HUES48 (cell line): ENCODE measurements around the gene NDNF.

Source experiments
- H3K27ac ChIP-seq: one replicate; pipeline ENCODE4 v1.7.0; 2013; ENCODE audit warnings: low read depth, low read length, inconsistent platforms
- H3K27me3 ChIP-seq: 2 replicates; pipeline ENCODE4 v1.6.1; 2013; ENCODE audit warnings: mild to moderate bottlenecking, low read length; ENCODE audit not compliant: control insufficient read depth, insufficient read depth
- H3K36me3 ChIP-seq: 2 replicates; pipeline ENCODE4 v1.6.1; 2013; ENCODE audit warnings: low read length; ENCODE audit not compliant: control insufficient read depth, insufficient read depth
- H3K4me1 ChIP-seq: 2 replicates; pipeline ENCODE4 v1.6.1; 2013; ENCODE audit warnings: mild to moderate bottlenecking, low read length; ENCODE audit not compliant: control insufficient read depth, insufficient read depth
- H3K4me3 ChIP-seq: 2 replicates; pipeline ENCODE4 v1.5.1; 2013; ENCODE audit warnings: mild to moderate bottlenecking, low read depth, low read length
- H3K9ac ChIP-seq: 2 replicates; pipeline ENCODE4 v1.6.1; 2013; ENCODE audit warnings: mild to moderate bottlenecking, low read depth, low read length, moderate library complexity
- H3K9me3 ChIP-seq: 2 replicates; pipeline ENCODE4 v1.6.1; 2013; ENCODE audit warnings: low read length; ENCODE audit not compliant: control insufficient read depth, insufficient read depth

Gene NDNF

DNA sequence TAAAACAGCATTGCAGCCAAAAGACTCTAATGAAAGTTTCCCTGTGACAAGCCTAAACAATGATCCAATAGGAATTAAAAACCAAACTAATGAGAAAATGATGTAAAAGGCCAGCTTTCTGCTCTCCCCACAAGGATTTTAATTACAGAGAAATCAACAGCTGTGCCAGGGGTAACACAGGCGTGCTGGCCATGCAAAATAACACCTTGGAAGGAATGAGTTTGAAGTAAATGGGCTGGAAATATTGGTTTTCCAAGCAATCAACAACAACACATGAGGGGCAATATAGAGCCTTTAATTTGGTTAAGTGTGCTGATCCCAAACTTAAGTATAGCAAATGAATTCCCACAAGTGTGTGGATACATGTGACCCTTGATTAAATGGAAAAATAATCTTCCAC is 56.9 kb downstream of the NDNF start:
- no peak overlapping the region for H3K27ac ChIP-seq

DNA sequence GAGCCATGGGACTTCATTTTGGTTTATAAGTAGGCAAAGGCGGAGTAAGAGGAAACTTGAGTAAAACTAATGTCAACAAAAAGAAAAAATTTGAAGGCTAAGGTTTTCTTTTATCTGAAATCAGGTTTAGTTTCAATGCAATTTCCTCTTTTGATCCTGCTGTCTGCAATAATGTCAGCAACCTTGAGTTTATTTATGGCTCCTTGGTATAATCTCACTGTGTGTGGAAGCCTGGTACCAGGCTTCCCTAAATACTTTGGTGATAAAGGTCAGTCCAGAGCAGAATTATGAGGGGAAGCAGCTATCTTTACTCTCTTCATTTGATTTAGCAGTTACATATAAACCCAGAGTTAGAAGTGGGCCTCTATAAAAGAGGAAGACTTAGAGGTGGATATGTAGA is 57.8 kb downstream of the NDNF start:
- no peak overlapping the region for H3K4me3 ChIP-seq
- H3K27me3 ChIP-seq, result no peaks in the 10 kb centered on the region
- no peak overlapping the region for H3K27ac ChIP-seq
- H3K36me3 ChIP-seq, result no peaks in the 10 kb centered on the region
- H3K9me3 ChIP-seq, result no peaks in the 10 kb centered on the region
- H3K4me1 ChIP-seq, result peaks cover 37% of the 10 kb centered on the region
- no peak overlapping the region for H3K9ac ChIP-seq

More for the DNA sequence above, 56.9 kb downstream of the NDNF start:
- H3K36me3 ChIP-seq, result no peaks in the 10 kb centered on the region
- H3K9me3 ChIP-seq, result no peaks in the 10 kb centered on the region
- H3K4me1 ChIP-seq, result peaks cover 28% of the 10 kb centered on the region
- no peak overlapping the region for H3K9ac ChIP-seq
- H3K4me3 ChIP-seq, result no peak overlapping the region
- H3K27me3 ChIP-seq, result no peaks in the 10 kb centered on the region

DNA sequence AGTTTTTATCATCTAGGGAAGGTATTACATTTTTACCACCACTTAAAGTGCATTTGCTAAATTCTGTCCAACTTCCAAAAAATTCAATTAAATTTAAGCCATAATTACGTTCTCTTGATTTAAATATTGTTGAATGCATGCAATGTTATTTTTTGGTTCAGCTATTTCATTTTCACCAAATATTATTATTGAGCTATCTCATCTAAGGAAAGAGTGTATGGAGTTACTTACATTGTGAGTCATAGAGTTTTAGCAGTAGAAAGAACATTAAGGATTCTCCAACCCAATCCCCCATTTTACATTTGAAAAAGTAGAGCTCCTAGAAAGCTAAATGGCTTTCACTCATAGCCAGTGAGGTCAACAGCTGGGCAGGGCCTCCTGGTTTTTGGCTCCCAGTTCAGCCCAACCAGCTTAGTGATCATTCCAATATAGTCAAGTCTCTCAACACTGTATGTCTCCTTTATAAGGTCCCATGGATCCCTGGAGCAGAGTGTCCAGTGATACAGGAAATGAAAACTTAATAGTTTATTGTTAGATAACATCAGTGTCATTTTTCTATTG is 60.5 kb downstream of the NDNF start:
- no peak overlapping the region for H3K27ac ChIP-seq
- H3K27me3 ChIP-seq, result no peaks in the 10 kb centered on the region
- H3K36me3 ChIP-seq, result no peaks in the 10 kb centered on the region
- no peak overlapping the region for H3K9ac ChIP-seq
- no peaks in the 10 kb centered on the region for H3K9me3 ChIP-seq
- no peak overlapping the region for H3K4me3 ChIP-seq
- peaks cover 48% of the 10 kb centered on the region for H3K4me1 ChIP-seq

DNA sequence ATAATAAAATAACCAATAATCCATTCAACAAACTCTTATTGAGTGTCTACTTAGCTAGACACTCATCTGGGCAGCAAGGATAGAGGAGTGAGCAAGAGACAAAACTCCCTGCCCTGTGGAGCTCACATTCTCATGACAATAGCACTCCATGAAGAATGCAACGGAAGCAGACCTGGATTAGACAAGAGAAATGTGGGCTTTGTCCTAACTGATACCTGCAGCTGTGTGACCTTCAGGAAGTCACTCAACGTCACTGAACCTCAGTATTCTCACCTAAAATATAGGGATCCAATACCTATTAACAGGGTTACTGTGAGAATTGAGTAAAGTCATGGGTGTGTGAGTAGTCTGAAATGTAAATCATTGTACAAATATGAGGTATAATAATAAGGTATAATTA is 61.2 kb downstream of the NDNF start:
- H3K27me3 ChIP-seq, result no peaks in the 10 kb centered on the region
- no peaks in the 10 kb centered on the region for H3K9me3 ChIP-seq
- no peak overlapping the region for H3K9ac ChIP-seq
- H3K36me3 ChIP-seq, result no peaks in the 10 kb centered on the region
- H3K4me3 ChIP-seq, result no peak overlapping the region
- no peak overlapping the region for H3K27ac ChIP-seq
- peaks cover 48% of the 10 kb centered on the region for H3K4me1 ChIP-seq

DNA sequence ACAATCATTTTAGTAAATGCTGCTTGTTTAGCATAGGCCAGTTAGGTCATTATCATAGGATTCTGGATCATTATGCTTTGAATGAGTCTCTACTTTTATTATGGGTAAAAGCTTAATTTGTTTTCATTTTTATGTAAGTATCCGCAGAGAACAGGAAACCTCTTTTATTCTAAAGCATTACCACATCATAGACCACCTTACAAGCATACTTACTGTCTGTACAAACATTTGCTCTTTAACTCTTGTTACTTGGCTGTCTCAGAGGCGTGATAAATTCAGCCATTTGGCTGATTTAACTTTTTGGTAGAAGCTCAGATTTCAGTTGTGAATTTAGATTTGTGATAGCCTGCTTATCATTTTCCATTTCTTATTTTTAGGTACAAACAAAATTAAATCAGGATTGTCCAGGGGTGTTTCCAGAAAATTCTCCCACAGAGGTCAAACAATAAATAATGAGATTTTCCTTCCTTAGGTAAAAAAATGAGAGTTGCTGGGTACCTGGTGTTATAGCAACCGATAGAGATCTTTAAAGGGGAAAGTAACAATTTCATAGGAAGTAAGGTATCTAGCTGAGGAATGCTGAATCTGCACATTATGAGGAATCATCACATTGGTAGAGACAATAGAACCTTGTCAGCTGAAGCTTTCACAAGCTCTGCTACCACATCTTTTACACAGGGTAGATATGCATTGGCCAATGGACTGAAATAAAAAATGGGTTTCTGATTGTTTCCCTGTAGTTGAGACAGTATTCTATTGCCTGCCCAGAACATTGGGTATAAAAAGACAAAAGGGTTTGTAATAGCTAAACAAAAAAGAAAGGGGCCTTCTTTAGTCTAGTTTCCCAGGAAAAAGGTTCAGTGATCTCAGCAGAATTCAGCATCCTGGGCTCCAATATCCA is 62.5 kb downstream of the NDNF start:
- Histone ChIP-seq H3K36me3 (no peaks in the 10 kb centered on the region), H3K9ac (no peak overlapping the region), H3K4me3 (no peak overlapping the region; the same call in 1 of the 2 replicates), H3K4me1 (peaks cover 48% of the 10 kb centered on the region), H3K27me3 (no peaks in the 10 kb centered on the region), H3K9me3 (no peaks in the 10 kb centered on the region), H3K27ac (no peak overlapping the region)

DNA sequence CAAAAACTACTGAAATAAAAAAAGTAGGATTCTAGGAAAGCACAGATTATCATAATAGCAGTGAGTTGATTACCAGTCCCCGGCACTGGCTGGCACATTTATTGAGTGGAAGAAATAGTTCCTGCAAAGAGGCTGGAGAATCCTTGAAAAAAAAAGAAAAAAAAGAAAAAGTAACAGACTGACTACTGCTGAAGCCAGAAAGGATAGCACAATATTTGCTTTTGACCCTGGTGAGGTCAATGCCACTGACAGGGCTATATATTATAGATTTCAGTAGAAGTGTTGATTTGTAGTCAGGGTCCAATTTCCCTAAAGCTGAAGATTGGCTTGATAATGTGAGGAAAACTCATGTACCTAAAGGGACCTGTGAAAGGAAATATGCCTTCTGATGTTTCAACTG is 64.7 kb downstream of the NDNF start:
- H3K9me3 ChIP-seq, result no peaks in the 10 kb centered on the region
- no peak overlapping the region for H3K9ac ChIP-seq
- no peak overlapping the region for H3K4me3 ChIP-seq
- peaks cover 41% of the 10 kb centered on the region for H3K4me1 ChIP-seq
- H3K27ac ChIP-seq, result no peak overlapping the region
- H3K36me3 ChIP-seq, result no peaks in the 10 kb centered on the region
- H3K27me3 ChIP-seq, result no peaks in the 10 kb centered on the region

DNA sequence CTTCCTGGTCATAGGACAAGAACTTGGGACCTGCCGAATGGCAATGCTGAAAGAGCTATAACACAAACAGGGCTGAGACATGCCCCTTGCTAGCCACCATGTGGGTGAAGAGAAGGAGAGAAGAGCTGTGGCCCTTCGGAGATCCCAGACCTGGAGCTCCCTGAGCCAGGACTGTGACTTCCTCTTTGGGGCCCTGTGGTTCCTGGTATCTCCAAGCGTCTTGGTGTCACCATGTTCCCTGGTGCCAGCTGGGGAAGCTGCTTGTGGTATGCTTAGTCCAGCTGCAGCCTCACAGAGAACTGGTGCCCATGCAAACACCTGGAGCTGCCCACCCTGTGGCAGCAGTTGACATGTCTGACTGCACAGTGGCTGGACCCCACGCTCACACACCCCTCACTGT is 68.5 kb downstream of the NDNF start:
- no peak overlapping the region for H3K4me3 ChIP-seq
- no peaks in the 10 kb centered on the region for H3K27me3 ChIP-seq
- no peak overlapping the region for H3K9ac ChIP-seq
- 0 out of 2 replicates have a peak, but pooled peaks cover 3% of the 10 kb centered on the region for H3K9me3 ChIP-seq
- H3K27ac ChIP-seq, result no peak overlapping the region
- H3K36me3 ChIP-seq, result no peaks in the 10 kb centered on the region
- peaks cover 4% of the 10 kb centered on the region; the same call in 1 of the 2 replicates for H3K4me1 ChIP-seq

DNA sequence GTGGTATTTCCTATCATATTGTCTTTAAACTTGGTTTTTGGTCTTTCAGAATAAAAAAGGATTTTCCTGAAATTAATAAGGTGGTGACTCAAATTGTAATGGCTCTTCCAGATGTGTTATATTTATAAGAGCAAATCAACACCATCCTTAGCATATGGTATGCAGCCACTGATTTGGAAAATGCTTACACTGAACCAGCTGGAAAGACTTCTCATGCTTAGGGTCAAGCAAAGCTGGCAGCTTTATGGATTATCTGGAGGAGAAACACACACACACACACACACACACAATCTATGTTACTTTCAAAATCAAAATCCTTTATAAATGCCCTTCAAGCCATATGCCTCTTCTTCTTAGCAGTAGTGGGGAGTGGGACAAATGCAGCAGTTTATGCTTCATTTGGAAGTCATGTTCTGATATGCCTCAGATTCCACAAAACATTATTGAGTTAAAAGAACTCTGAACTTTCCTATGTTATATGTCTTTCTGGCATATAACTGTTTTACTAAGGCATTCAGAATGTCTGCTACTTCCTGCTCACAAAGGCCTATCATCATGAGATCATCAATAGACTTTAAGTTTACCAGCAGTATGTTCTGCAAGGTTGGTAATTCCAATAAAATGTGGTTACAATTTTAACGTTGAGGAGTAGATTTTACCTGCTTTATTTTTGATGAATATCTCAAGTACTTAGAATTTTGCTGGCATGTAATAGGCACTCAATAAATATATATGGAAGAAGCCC is 76.9 kb downstream of the NDNF start:
- H3K36me3 ChIP-seq, result no peaks in the 10 kb centered on the region
- no peak overlapping the region for H3K4me3 ChIP-seq
- H3K27ac ChIP-seq, result no peak overlapping the region
- H3K9ac ChIP-seq, result no peak overlapping the region
- H3K9me3 ChIP-seq, result no peaks in the 10 kb centered on the region
- H3K27me3 ChIP-seq, result no peaks in the 10 kb centered on the region
- peaks cover 6% of the 10 kb centered on the region; the same call in 1 of the 2 replicates for H3K4me1 ChIP-seq

DNA sequence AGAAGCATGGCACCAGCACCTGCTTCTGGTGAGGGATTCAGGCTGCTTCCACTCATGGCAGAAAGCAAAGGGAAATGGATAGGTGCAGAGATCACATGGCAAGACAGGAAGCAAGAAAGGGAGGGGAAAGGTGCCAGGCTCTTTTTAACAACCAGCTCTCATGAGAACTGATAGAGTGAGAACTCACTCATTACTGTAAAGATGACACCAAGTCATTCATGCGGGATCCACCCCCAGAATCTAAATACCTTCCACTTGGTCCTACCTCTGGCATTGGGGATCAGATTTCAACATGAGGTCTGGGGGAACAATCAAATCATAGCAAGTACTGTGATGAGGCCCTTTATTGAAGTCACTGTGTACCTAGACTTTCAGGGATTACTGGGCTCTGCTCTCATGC is 77.8 kb downstream of the NDNF start:
- Histone ChIP-seq H3K4me3 (no peak overlapping the region), H3K36me3 (no peaks in the 10 kb centered on the region), H3K9me3 (no peaks in the 10 kb centered on the region), H3K27ac (no peak overlapping the region), H3K27me3 (no peaks in the 10 kb centered on the region), H3K9ac (no peak overlapping the region), H3K4me1 (peaks cover 6% of the 10 kb centered on the region; the same call in 1 of the 2 replicates)

DNA sequence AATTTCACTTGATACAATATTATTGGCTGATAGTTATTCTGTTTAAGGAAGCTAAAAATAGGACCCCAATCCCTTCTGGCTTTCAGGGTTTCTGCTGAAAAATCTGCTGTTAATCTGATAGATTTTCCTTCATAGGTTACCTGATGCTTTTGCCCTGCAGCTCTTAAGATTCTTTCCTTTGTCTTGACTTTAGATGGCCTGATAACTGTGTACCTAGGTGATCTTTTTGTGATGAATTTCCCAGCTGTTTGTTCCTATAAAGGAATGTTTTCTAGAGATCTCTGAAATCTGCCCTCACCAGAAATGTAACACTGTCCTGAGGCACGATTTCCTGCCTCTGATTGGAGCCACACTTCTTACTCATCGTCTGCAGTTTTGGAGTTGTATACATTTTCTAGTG is 80.5 kb downstream of the NDNF start:
- no peak overlapping the region for H3K4me3 ChIP-seq
- no peak overlapping the region for H3K9ac ChIP-seq
- no peaks in the 10 kb centered on the region for H3K9me3 ChIP-seq
- no peaks in the 10 kb centered on the region for H3K36me3 ChIP-seq
- peaks cover 6% of the 10 kb centered on the region; the same call in 1 of the 2 replicates for H3K4me1 ChIP-seq
- H3K27me3 ChIP-seq, result no peaks in the 10 kb centered on the region
- H3K27ac ChIP-seq, result no peak overlapping the region

DNA sequence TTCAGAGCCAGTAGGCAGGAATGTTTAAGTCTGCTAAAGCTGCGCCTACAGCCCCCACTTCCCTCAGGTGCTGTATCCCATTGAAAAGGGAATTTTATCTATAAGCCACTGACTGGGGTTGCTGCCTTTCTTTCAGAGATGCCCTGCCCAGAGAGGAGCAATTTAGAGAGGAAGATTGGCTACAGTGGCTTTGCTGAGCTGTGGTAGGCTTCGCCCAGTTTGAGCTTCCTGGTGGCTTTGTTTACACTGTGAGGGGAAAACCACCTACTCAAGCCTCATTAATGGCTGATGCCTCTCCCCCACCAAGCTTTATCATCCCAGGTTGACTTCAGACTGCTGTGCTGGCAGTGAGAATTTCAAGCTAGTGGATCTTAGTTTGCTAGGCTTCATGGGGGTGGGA is 82.1 kb downstream of the NDNF start:
- H3K9me3 ChIP-seq, result no peaks in the 10 kb centered on the region
- no peaks in the 10 kb centered on the region for H3K36me3 ChIP-seq

More for the DNA sequence above, 82.1 kb downstream of the NDNF start:
- Histone ChIP-seq H3K27ac (no peak overlapping the region), H3K4me1 (peaks cover 6% of the 10 kb centered on the region; the same call in 1 of the 2 replicates), H3K9ac (no peak overlapping the region), H3K4me3 (no peak overlapping the region), H3K27me3 (no peaks in the 10 kb centered on the region)
